ENCODE data around the gene LRRC36.
"Not testable (repeated sequence)": the region's sequence is repeated elsewhere in the genome, so short reads cannot be mapped to it uniquely, and the experiment has no call there.

GRCh38 chr16:67352463-67352862 lies 25.8 kb downstream of the LRRC36 start:
- TF ChIP-seq CTCF (conservative IDR thresholded peaks at IDR 0.05; ENCODE audit: low read length); EZH2phosphoT487 (IDR thresholded peaks at IDR 0.05; ENCODE audit: borderline replicate concordance): not testable (repeated sequence)

Data from Loucy (cell line).